8988T (cell line): ENCODE measurements around the gene PRDM13.
"Not testable (repeated sequence)": the region's sequence is repeated elsewhere in the genome, so short reads cannot be mapped to it uniquely, and the experiment has no call there.

ENCODE experiments used
- DNase-seq: peaks from one replicate; pipeline ENCODE4 v3.0.0; 2011

PRDM13 gene

GRCh38 chr6:99606656-99607415, at the start of gene PRDM13:
PRDM13 (plus strand) TSS chr6:99606833; CDS start chr6:99607035, 202 bp downstream.
- no peak for DNase-seq

- no peak for DNase-seq
Measured at GRCh38 chr6:99559057-99559456, 47.6 kb upstream of the PRDM13 start.

GRCh38 chr6:99560668-99561067, 46.0 kb upstream of the PRDM13 start:
- DNase-seq = no peak

- no peak for DNase-seq
Measured at GRCh38 chr6:99563056-99563723, 43.4 kb upstream of the PRDM13 start.

- DNase-seq = peak; percentile 68
Measured at GRCh38 chr6:99568103-99568933, 38.3 kb upstream of the PRDM13 start, which contains the start of gene CCNC. CCNC (minus strand) TSS chr6:99568660; CDS start chr6:99568527, 133 bp downstream.

- no peak for DNase-seq
Measured at GRCh38 chr6:99573980-99574617, 32.5 kb upstream of the PRDM13 start.

- DNase-seq = no peak
Measured at GRCh38 chr6:99575544-99576227, 30.9 kb upstream of the PRDM13 start.

GRCh38 chr6:99579781-99580180, 26.9 kb upstream of the PRDM13 start:
- DNase-seq = no peak

- DNase-seq = no peak
Measured at GRCh38 chr6:99587792-99588191, 18.8 kb upstream of the PRDM13 start.

- peak; percentile 63 for DNase-seq
Measured at GRCh38 chr6:99588618-99589289, 17.9 kb upstream of the PRDM13 start.

GRCh38 chr6:99589290-99589672, 17.4 kb upstream of the PRDM13 start:
- DNase-seq = no peak

- no peak for DNase-seq
Measured at GRCh38 chr6:99589907-99590493, 16.6 kb upstream of the PRDM13 start.

- no peak for DNase-seq
Measured at GRCh38 chr6:99590728-99591672, 15.6 kb upstream of the PRDM13 start.

- no peak for DNase-seq
Measured at GRCh38 chr6:99591673-99592364, 14.8 kb upstream of the PRDM13 start.

GRCh38 chr6:99592900-99593299, 13.7 kb upstream of the PRDM13 start:
- DNase-seq = no peak

- not testable (repeated sequence) for DNase-seq
Measured at GRCh38 chr6:99594696-99595095, 11.9 kb upstream of the PRDM13 start.

GRCh38 chr6:99602520-99603420, 3.9 kb upstream of the PRDM13 start:
- no peak for DNase-seq

GRCh38 chr6:99603421-99604165, 3.0 kb upstream of the PRDM13 start:
- no peak for DNase-seq
